SK-N-MC (cell line): ENCODE data around the gene EFNA4.
"Not testable (repeated sequence)": the region's sequence is repeated elsewhere in the genome, so short reads cannot be mapped to it uniquely, and the experiment has no call there.

ENCODE experiments used
- DNase-seq: peaks from one replicate; pipeline ENCODE4 v3.0.0-alpha.2; 2011; ENCODE audit warnings: low read depth, low spot score
- H3K27ac ChIP-seq: fragments of 200-600 bp; sonication (generic); 2 replicates; pipeline ENCODE4 v1.5.1; 2016; ENCODE audit warnings: mixed run types
- H3K36me3 ChIP-seq: fragments of 200-600 bp; sonication (generic); 2 replicates; pipeline ENCODE4 v1.6.1; 2017; ENCODE audit warnings: antibody characterized with exemption, low read length, mixed read lengths; ENCODE audit not compliant: insufficient read depth
- H3K4me3 ChIP-seq: fragments of 200-600 bp; sonication (generic); 2 replicates; pipeline ENCODE4 v1.5.1; 2016
- H3K9ac ChIP-seq: fragments of 200-600 bp; sonication (generic); 2 replicates; pipeline ENCODE4 v1.8.0; 2017; ENCODE audit warnings: mixed run types, mixed read lengths; ENCODE audit not compliant: insufficient read length
- H3K9me3 ChIP-seq: fragments of 200-600 bp; sonication (generic); 2 replicates; pipeline ENCODE4 v1.6.1; 2017; ENCODE audit warnings: low read depth, mild to moderate bottlenecking, antibody characterized with exemption, low read length, moderate library complexity, mixed read lengths
- EZH2 ChIP-seq: fragments of 200-600 bp; sonication (generic); IDR thresholded peaks from one replicate; pipeline ENCODE4 v1.6.1; 2017; ENCODE audit warnings: antibody characterized with exemption
- FOXP2 ChIP-seq: optimal IDR thresholded peaks from 2 replicates; pipeline ENCODE3; 2011; ENCODE audit warnings: mild to moderate bottlenecking, moderate library complexity; ENCODE audit not compliant: insufficient read depth; ENCODE audit errors: extremely low read length, control extremely low read depth
- POLR2AphosphoS5 ChIP-seq: IDR thresholded peaks from 2 replicates; pipeline ENCODE4 v1.6.1; 2012; ENCODE audit warnings: mild to moderate bottlenecking, low read depth, low read length, borderline replicate concordance

EFNA4 gene

DNA sequence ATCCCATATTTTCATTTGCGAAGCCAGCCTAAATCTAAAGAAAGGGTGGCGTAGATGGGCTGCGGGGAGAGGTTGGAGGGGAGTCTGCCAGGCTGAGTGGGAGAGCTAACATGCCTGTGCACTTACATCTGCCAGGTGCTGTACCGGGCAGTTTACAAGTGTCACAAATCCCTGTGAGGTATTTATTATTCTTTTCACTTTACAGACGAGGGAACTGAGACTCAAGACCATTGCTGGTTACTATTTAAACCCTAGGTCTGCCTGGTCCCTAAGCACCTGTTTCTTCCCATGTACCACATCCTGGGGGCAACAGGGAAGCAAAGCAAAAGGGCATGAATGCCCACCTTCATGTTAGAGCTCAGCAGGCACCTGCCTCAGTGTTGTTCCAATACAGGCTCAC lies 44.8 kb downstream of the EFNA4 start:
- no peak for DNase-seq
- no peak overlapping the region for H3K9ac ChIP-seq
- no peaks in the 10 kb centered on the region for H3K9me3 ChIP-seq
- no peak overlapping the region for H3K4me3 ChIP-seq
- H3K36me3 ChIP-seq, result no peaks in the 10 kb centered on the region
- no peak for TF ChIP-seq EZH2
- TF ChIP-seq POLR2AphosphoS5, result no peak
- TF ChIP-seq FOXP2, result no peak
- H3K27ac ChIP-seq, result no peak overlapping the region

DNA sequence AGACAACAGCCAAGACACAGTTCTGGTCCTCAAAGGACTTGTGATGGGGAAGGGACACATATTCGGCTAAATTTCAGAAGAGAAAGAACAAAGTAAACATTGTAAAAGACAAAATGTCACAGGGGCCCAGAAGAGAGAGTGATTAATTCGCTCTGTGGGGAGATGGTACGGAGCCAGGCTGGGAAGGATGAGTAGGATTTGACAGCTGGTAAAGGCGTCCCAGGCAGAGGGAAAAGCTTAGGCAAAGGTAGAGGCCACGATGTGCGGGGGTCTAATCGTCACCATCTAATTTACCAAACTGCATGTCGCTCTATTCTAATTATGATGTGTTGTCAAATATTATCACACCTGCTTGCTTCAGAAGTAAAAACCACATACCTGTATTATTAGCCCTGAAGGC lies 46.8 kb downstream of the EFNA4 start:
- TF ChIP-seq FOXP2 (no peak), EZH2 (no peak), POLR2AphosphoS5 (no peak)
- DNase-seq, result no peak
- H3K9me3 ChIP-seq, result no peaks in the 10 kb centered on the region
- no peaks in the 10 kb centered on the region for H3K36me3 ChIP-seq
- H3K4me3 ChIP-seq, result no peak overlapping the region
- no peak overlapping the region for H3K9ac ChIP-seq
- no peak overlapping the region for H3K27ac ChIP-seq

DNA sequence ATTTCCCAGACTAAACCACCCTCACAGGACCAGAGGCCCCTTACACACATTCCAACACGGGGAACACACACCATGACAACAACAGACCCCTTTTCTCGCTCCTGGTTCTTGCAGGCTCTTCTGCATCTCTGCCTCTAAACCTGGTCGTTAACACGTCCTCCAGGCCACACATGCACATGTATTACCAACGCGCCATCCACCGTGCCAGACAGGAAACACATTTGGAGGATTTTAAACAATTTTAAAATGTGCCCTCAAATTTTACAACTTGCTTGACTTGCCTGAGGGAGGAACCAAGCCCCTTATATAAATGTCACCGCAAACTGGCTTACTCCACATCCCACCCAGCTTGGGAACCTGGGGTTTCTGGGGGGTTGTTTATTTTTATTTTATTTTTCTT lies 47.3 kb downstream of the EFNA4 start:
- no peak overlapping the region for H3K27ac ChIP-seq
- H3K9me3 ChIP-seq, result no peaks in the 10 kb centered on the region
- no peaks in the 10 kb centered on the region for H3K36me3 ChIP-seq
- no peak for TF ChIP-seq EZH2
- TF ChIP-seq FOXP2, result no peak
- no peak for TF ChIP-seq POLR2AphosphoS5
- H3K4me3 ChIP-seq, result no peak overlapping the region
- no peak overlapping the region for H3K9ac ChIP-seq
- DNase-seq, result no peak

- no peak overlapping the region for H3K9ac ChIP-seq
- H3K9me3 ChIP-seq, result no peaks in the 10 kb centered on the region
- no peak for DNase-seq
- TF ChIP-seq POLR2AphosphoS5 (no peak), FOXP2 (no peak), EZH2 (no peak)
- H3K36me3 ChIP-seq, result no peaks in the 10 kb centered on the region
- H3K27ac ChIP-seq, result no peak overlapping the region
- H3K4me3 ChIP-seq, result no peak overlapping the region
Measured at GRCh38 chr1:155113450-155113980, 50.0 kb downstream of the EFNA4 start.

- Histone ChIP-seq H3K27ac (no peak overlapping the region), H3K4me3 (no peak overlapping the region), H3K9ac (no peak overlapping the region), H3K36me3 (no peaks in the 10 kb centered on the region), H3K9me3 (no peaks in the 10 kb centered on the region)
- TF ChIP-seq EZH2 (no peak), FOXP2 (no peak), POLR2AphosphoS5 (no peak)
- no peak for DNase-seq
Measured at GRCh38 chr1:155116113-155116764, 52.7 kb downstream of the EFNA4 start.

GRCh38 chr1:155117610-155118009 lies 54.1 kb downstream of the EFNA4 start:
- no peak for DNase-seq
- Histone ChIP-seq H3K4me3 (no peak overlapping the region), H3K36me3 (no peaks in the 10 kb centered on the region), H3K9ac (no peak overlapping the region), H3K27ac (no peak overlapping the region), H3K9me3 (no peaks in the 10 kb centered on the region)
- TF ChIP-seq POLR2AphosphoS5 (no peak), FOXP2 (no peak), EZH2 (no peak)

DNA sequence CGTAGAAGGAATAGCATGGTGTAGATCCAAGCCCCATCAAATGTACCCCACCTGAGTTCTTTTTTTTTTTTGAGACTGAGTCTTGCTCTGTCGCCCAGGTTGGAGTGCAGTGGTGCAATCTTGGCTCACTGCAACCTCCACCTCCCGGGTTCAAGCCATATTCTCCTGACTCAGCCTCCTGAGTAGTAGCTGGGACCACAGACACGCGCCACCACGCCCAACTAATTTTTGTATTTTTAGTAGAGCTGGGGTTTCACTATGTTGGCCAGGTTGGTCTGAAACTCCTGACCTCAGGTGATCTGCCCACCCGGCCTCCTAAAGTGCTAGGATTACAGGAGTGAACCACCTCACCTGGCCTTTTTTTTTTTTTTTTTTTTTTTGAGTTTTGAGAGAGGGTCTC lies 54.5 kb downstream of the EFNA4 start:
- DNase-seq, H3K9me3 ChIP-seq, H3K27ac ChIP-seq, H3K9ac ChIP-seq, H3K4me3 ChIP-seq, H3K36me3 ChIP-seq: not testable (repeated sequence)
